Erythroblast (primary cell): Measurements from ENCODE around the gene SECISBP2.

Experiments
- GATA1 ChIP-seq: IDR thresholded peaks from 2 replicates; pipeline ENCODE4 v1.6.1; 2011; ENCODE audit warnings: low read depth, mild to moderate bottlenecking, control low read depth, low read length, moderate library complexity
- POLR2A ChIP-seq: IDR thresholded peaks from 2 replicates; pipeline ENCODE4 v1.6.1; 2011; ENCODE audit warnings: mild to moderate bottlenecking, low read length

DNA sequence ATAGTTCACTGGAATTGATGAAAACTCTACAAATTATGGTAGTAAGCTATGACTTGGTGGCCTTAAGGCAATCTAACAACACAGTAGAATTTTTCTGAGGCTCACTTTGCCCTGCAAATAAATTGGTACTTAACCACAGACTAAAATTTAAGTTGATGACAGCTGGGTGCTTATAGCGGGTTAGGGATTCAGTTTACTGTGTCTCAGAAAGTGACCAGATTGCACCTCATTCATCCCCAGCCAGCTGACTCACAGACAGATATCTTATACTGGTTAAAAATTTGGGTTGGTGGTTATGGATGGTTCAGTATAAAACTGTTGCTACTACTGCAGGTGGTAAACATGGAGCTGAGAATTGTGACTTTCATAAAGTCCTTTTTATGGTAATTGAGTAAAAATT, 4.5 kb upstream of the SECISBP2 start:
- TF ChIP-seq POLR2A (no peak), GATA1 (no peak)
